Pancreas (tissue), 10 donors: ENCODE measurements around the gene HOXC12. TPM values are rescaled to one million over a fixed set of nuclear protein-coding genes. Genes with fewer than 3 reads are reported as not detected.

Source experiments
- ATAC-seq, 4 donors: fragments of 200-7000 bp; cut with Tn5 transposase; one replicate each; pipeline versions ENCODE4 v1.8.0 to v1.9.1; 2020; ENCODE audit warnings: mild to moderate bottlenecking in 4 of 4, moderate library complexity in 4 of 4
- DNase-seq, 6 donors: peaks; one replicate each; pipeline ENCODE4 v3.0.0-alpha.2; 2020
- FAIRE-seq: peaks from 2 replicates; lab custom pipeline; 2012; peaks lifted over from hg19 to GRCh38; lab: Jason Lieb, UNC
- H3K27ac ChIP-seq, 4 donors: fragments of 200-600 bp; sonication (generic); 1 replicate in 3 of 4; 2 replicates in 1 of 4; pipeline versions ENCODE4 v1.5.0 to v1.8.0; 2020
- H3K27me3 ChIP-seq, 4 donors: fragments of 200-600 bp; one replicate each; pipeline ENCODE4 v1.8.0; 2021
- H3K36me3 ChIP-seq, 3 donors: fragments of 200-600 bp; sonication (generic) in 1 of 3; one replicate each; pipeline versions ENCODE4 v1.5.0 to v1.8.0; 2020 to 2021
- H3K4me1 ChIP-seq, 3 donors: fragments of 200-600 bp; one replicate each; pipeline ENCODE4 v1.8.0; 2021
- H3K4me3 ChIP-seq, 4 donors: fragments of 200-600 bp; sonication (generic) in 2 of 4; one replicate each; pipeline versions ENCODE4 v1.5.0 to v1.8.0; 2020 to 2021
- H3K9me3 ChIP-seq, 4 donors: fragments of 200-600 bp; one replicate each; pipeline ENCODE4 v1.8.0; 2021
- WGBS, 2 donors: extraction: QIAGEN DNeasy Blood & Tissue Kit; methylation state at CpG; one replicate each; pipeline ENCODE4 v1.1.7; 2013; 5-methylcytosine and 5-hydroxymethylcytosine counted together
- intact Hi-C, 3 donors: fragments of 100-400 bp; cut with DNase I; formaldehyde crosslinking; loops; one replicate each; pipeline versions ENCODE4 v1.11.1 to v1.14.2; 2022
- polyA plus RNA-seq, 2 donors: library from polyadenylated mRNA; stranded (reverse); fragments of 200-250 nt; gene quantifications; one replicate each; pipeline ENCODE4 v1.2.3, GENCODE V29; 2013
- total RNA-seq, 6 donors: library from RNA; stranded (reverse); fragmentation: NEBNext Ultra II Directional in 4 of 6; extraction: Animal tissue kit (Norgen Biotek cat#: 25700) in 4 of 6; gene quantifications; one replicate each; pipeline versions ENCODE4 v1.2.1 to v1.2.4, GENCODE V29; 2021 to 2023
- TF ChIP-seq, protein P1 (sequence below), 4 donors: fragments of 200-600 bp; sonication (generic) in 3 of 4; IDR thresholded peaks; one replicate each; pipeline versions ENCODE4 v1.5.0 to v1.8.0; 2021; ENCODE audit warnings: antibody characterized with exemption in 4 of 4
- donor health status: healthy with polysubstance abuse.
- donor health status: DM: no; HTN: no; CAD: no; lungs with moderate emphysema.
- donor health status: DM: no; HTN: no; CAD: no.
- donor health status: control.
- donor health status: control.
- donor health status: Bipolar disorder and iron deficiency.
- donor health status: DM: yes; HTN: yes; CAD: no.
- donor health status: DM: no; HTN: no; CAD: no.
- donor health status: DM: no; HTN: no; CAD: no.
- donor health status: DM: yes; HTN: yes; CAD: no.

The HOXC12 gene
- total and polyA plus RNA-seq, 8 donors: not detected

DNA sequence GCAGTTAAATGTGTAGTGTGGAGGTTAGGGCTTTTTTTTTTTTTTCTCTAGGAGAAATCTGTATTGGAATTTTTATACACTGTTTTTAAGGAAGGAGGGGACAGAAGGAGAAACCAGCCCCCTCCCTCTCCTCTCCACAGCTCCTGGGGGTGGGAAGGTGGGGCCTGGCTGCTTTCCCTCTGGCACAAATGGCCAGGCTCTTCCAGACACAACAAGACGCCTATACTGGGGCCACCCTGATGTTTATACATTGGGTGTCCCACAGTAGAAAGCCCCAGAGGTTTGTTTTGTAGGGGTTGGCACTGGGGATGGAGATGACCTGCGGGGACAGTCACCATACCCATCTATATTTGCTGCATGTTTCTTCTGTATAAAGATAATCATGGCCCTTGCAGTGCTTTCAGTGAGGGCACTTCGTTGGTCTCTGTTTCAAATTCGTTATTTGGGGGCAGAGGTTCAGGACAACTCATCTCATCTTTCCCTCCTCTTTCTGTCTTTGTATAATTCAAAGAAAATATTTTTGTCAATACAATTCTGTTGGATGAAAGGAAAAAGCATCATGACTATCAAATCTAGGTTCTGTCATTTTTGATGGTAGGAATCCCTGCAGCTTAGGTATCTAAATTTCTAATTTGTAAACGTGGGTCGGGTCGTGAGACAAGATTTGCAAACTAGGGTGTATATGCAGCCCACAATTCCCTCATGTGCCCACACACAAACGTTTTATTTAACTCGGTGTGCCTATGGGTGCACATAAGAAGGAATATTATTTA, 22.3 kb downstream of the HOXC12 start:
- TF ChIP-seq, protein P1, sequence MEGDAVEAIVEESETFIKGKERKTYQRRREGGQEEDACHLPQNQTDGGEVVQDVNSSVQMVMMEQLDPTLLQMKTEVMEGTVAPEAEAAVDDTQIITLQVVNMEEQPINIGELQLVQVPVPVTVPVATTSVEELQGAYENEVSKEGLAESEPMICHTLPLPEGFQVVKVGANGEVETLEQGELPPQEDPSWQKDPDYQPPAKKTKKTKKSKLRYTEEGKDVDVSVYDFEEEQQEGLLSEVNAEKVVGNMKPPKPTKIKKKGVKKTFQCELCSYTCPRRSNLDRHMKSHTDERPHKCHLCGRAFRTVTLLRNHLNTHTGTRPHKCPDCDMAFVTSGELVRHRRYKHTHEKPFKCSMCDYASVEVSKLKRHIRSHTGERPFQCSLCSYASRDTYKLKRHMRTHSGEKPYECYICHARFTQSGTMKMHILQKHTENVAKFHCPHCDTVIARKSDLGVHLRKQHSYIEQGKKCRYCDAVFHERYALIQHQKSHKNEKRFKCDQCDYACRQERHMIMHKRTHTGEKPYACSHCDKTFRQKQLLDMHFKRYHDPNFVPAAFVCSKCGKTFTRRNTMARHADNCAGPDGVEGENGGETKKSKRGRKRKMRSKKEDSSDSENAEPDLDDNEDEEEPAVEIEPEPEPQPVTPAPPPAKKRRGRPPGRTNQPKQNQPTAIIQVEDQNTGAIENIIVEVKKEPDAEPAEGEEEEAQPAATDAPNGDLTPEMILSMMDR (IDR thresholded peaks at IDR 0.05): no peak
- no peak overlapping the region for H3K27ac ChIP-seq
- no peaks in the 10 kb centered on the region for H3K9me3 ChIP-seq
- H3K4me3 ChIP-seq: no peak overlapping the region
- H3K36me3 ChIP-seq: no peaks in the 10 kb centered on the region
- intact Hi-C loops: no loop called here
- H3K27me3 ChIP-seq: peaks cover 0 to 54% (median 19%) of the 10 kb centered on the region in 4 donors
- ATAC-seq (no peak), FAIRE-seq (no peak), DNase-seq (no peak)
- peaks cover 3 to 9% (median 6%) of the 10 kb centered on the region in 3 donors for H3K4me1 ChIP-seq
- 12 to 14% methylated on average over 9 of the region's 9 CpGs for WGBS, 2 donors

DNA sequence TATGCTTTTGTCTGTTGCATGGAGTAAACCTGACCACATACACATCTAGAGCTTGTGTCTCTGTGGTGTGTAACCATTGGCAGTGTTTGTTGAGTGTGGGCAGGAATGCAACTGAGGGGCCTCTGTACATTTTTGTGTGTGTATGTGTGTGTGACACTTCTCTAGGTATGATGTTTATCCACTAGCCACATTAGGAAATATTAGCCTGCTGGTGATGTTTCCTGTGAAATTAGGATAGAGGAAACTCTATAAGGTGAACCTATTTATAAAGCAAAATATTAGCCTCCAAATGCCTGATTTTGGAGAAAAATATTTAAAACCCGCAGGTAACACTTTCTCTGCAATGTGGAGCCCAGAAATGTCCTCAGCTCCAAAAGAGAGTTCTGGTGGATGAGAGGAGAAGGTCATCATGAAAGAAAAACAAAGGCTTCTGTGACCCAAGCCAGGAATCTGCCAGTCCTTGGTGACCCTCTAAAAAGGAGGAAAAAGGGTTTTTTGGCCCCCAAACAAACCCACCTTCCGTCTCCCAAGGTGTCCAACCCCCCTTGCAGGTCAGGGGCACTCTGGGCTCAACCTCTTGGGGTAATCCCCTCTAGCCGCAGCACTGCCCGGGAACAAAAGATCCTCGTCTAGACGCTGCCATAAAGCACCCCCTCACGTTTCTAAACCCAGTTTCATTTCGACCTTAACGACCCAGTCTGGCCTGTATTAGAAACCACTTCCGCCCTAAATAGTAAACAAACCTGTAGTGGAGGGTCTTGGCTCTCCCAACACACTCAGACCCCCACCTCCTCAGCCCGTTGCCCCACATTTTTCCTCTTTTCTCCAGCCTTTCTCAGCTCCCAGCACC, 23.1 kb downstream of the HOXC12 start:
- no peaks in the 10 kb centered on the region for H3K36me3 ChIP-seq
- H3K4me1 ChIP-seq: peaks cover 3 to 9% (median 6%) of the 10 kb centered on the region in 3 donors
- DNase-seq (no peak), FAIRE-seq (no peak), ATAC-seq (no peak)
- no peaks in the 10 kb centered on the region for H3K9me3 ChIP-seq
- H3K27ac ChIP-seq: no peak overlapping the region
- 6% methylated on average over 11 of the region's 11 CpGs for WGBS, 2 donors
- TF ChIP-seq, protein P1 (IDR thresholded peaks at IDR 0.05): no peak
- H3K4me3 ChIP-seq: no peak overlapping the region
- peaks cover 0 to 59% (median 20%) of the 10 kb centered on the region in 4 donors for H3K27me3 ChIP-seq
- intact Hi-C loops: no loop called here

DNA sequence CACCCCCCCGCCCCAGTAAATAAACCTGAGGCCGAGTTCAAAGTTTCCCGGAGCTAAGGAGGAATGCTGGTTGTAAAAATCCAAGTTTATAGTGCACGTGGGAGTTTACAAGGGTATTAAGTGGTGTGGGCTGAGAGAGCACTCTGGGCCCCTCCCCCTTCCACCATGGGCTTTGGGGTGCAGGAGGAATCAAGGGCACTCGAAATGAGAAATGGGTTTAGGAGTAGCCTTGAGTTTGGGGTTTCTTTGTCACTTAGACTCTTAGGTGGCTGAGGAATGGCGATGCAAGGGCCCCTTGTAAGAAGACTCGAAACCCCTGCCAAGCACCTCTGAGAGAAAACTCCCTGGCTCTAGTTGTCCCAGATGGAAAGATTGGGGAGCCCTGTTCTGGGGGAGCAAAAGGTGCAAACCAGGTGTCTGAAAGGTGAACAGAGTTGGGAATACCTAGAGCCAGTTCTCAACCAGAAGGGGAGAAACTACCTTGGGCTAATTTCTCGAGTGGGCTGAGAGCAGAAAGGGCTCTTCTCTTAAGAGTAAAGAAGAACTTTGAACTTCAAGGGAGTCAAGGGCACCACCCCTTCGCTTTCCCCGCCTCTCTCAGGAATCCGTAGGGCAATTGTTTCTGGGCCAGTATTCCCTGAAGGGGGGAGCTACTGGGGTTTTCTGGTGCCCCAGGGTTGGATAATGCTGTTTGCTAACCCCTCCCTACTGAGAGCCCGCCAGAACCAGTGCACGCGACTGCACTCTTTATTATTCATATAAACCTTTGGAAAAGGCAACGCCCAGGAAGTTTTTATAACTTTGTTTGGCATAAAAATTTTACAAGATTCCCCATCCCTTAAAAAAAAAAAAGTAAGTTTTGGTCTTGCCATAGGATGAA, 24.0 kb downstream of the HOXC12 start:
- intact Hi-C loops: no loop called here
- TF ChIP-seq, protein P1 (IDR thresholded peaks at IDR 0.05): no peak
- no peak overlapping the region for H3K4me3 ChIP-seq
- DNase-seq: peak in 1 of 6 donors; percentile 9
- FAIRE-seq: no peak
- H3K27ac ChIP-seq: no peak overlapping the region
- 6 to 9% methylated on average over 15 of the region's 15 CpGs for WGBS, 2 donors
- H3K27me3 ChIP-seq: peaks cover 0 to 59% (median 25%) of the 10 kb centered on the region in 4 donors
- H3K36me3 ChIP-seq: no peaks in the 10 kb centered on the region
- no peak for ATAC-seq
- H3K4me1 ChIP-seq: peaks cover 3 to 9% (median 6%) of the 10 kb centered on the region in 3 donors
- no peaks in the 10 kb centered on the region for H3K9me3 ChIP-seq

DNA sequence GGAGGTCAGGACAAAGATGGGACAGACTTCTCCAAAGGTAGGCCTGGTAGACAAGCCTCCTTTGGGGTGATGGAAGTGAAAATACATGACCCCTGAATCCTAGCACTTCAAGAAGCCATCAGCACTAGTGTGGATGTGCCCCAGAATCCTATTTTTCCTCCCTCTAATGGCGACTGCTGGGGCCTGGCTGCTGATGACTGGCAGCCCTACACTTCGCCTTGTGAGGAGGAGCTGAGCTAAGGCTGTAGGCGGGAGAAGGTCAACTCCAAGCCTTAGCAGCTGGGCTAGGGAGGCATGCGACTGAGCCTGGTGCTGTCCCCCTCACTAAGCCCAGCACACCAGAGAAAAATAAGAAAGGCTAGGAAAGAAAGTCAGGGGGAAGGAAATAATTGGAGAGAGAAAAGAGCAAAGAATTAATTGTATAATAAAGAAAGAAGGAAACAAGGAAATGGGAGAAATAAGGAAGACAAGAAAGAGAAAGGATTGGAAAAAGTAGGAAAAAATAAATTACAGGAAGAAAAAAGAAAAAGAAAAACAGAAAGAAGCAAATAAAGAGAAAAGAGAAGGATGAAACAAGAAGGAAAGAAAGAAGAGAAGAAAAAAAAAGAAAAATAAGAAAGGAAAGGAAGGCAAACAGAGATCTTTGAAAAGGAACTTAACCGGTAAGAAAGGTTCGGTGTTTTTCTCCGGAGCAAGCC, 25.6 kb downstream of the HOXC12 start:
- intact Hi-C loops: no loop called here
- ATAC-seq (no peak), FAIRE-seq (no peak), DNase-seq (peak in 1 of 6 donors; percentile 11)
- Histone ChIP-seq H3K9me3 (no peaks in the 10 kb centered on the region), H3K4me1 (peaks cover 0 to 5% (median 4%) of the 10 kb centered on the region in 3 donors), H3K36me3 (no peaks in the 10 kb centered on the region), H3K4me3 (no peak overlapping the region), H3K27me3 (peaks cover 0 to 68% (median 26%) of the 10 kb centered on the region in 4 donors), H3K27ac (no peak overlapping the region)
- TF ChIP-seq, protein P1 (IDR thresholded peaks at IDR 0.05): no peak
- WGBS, 2 donors: 42 to 45% methylated on average over 7 of the region's 7 CpGs
